Urinary bladder (tissue), 4 donors: ENCODE results near the gene SEC14L6. TPM values are rescaled to one million over a fixed set of nuclear protein-coding genes. Genes with fewer than 3 reads are reported as not detected.

Experiments
- DNase-seq: peaks from one replicate; pipeline ENCODE4 v3.0.0-alpha.2; 2015; ENCODE audit errors: extremely low spot score
- H3K27ac ChIP-seq: one replicate; pipeline ENCODE4 v1.5.1; 2013; ENCODE audit warnings: low read depth, mild to moderate bottlenecking, moderate library complexity
- H3K36me3 ChIP-seq: one replicate; pipeline ENCODE4 v1.6.1; 2013; ENCODE audit warnings: mild to moderate bottlenecking, moderate library complexity; ENCODE audit not compliant: insufficient read depth
- H3K4me1 ChIP-seq: one replicate; pipeline ENCODE4 v1.6.1; 2013; ENCODE audit warnings: mild to moderate bottlenecking, moderate library complexity; ENCODE audit not compliant: insufficient read depth
- H3K4me3 ChIP-seq: one replicate; pipeline ENCODE4 v1.5.1; 2013; ENCODE audit warnings: low read depth, low read length
- WGBS: extraction: QIAGEN DNeasy Blood & Tissue Kit; methylation state at CpG from one replicate; pipeline ENCODE4 v1.1.7; 2013; 5-methylcytosine and 5-hydroxymethylcytosine counted together
- polyA plus RNA-seq: library from polyadenylated mRNA; stranded (reverse); fragments of 200-250 nt; gene quantifications from one replicate; pipeline ENCODE4 v1.2.3, GENCODE V29; 2013
- total RNA-seq: library from RNA; depleted of rRNA; stranded (reverse); fragments of >200 nt; gene quantifications from one replicate; pipeline ENCODE4 v1.2.3, GENCODE V29; 2014
- donor health status: healthy with polysubstance abuse.
- donor health status: healthy.

Gene SEC14L6
- total and polyA plus RNA-seq, 2 donors, result 0.11 to 1.2 TPM

GRCh38 chr22:30488121-30488520 is 58.4 kb downstream of the SEC14L6 start:
- no peak for DNase-seq
- H3K27ac ChIP-seq, result no peak overlapping the region
- no peak overlapping the region for H3K4me3 ChIP-seq
- no peaks in the 10 kb centered on the region for H3K36me3 ChIP-seq
- 71% methylated on average over 7 of the region's 7 CpGs for WGBS
- no peaks in the 10 kb centered on the region for H3K4me1 ChIP-seq

GRCh38 chr22:30486661-30487115 is 59.9 kb downstream of the SEC14L6 start:
- Histone ChIP-seq H3K27ac (no peak overlapping the region), H3K36me3 (no peaks in the 10 kb centered on the region), H3K4me3 (no peak overlapping the region), H3K4me1 (no peaks in the 10 kb centered on the region)
- no peak for DNase-seq
- 70% methylated on average over 8 of the region's 8 CpGs for WGBS

- no peaks in the 10 kb centered on the region for H3K36me3 ChIP-seq
- H3K4me3 ChIP-seq, result no peak overlapping the region
- no peak for DNase-seq
- H3K27ac ChIP-seq, result no peak overlapping the region
- 92% methylated on average over 5 of the region's 5 CpGs for WGBS
- H3K4me1 ChIP-seq, result no peaks in the 10 kb centered on the region
Measured at GRCh38 chr22:30486118-30486517, 60.4 kb downstream of the SEC14L6 start.

GRCh38 chr22:30485362-30485988 is 61.1 kb downstream of the SEC14L6 start:
- WGBS, result 28% methylated on average over 18 of the region's 18 CpGs
- no peaks in the 10 kb centered on the region for H3K36me3 ChIP-seq
- H3K27ac ChIP-seq, result no peak overlapping the region
- no peaks in the 10 kb centered on the region for H3K4me1 ChIP-seq
- no peak for DNase-seq
- H3K4me3 ChIP-seq, result no peak overlapping the region

GRCh38 chr22:30483169-30483568 is 63.4 kb downstream of the SEC14L6 start:
- no peak for DNase-seq
- Histone ChIP-seq H3K4me3 (no peak overlapping the region), H3K27ac (no peak overlapping the region), H3K36me3 (no peaks in the 10 kb centered on the region), H3K4me1 (no peaks in the 10 kb centered on the region)
- WGBS, result 46% methylated on average over 1 of the region's 1 CpG

GRCh38 chr22:30481711-30482110 is 64.8 kb downstream of the SEC14L6 start:
- Histone ChIP-seq H3K36me3 (no peaks in the 10 kb centered on the region), H3K27ac (no peak overlapping the region), H3K4me3 (no peak overlapping the region), H3K4me1 (no peaks in the 10 kb centered on the region)
- WGBS, result 86% methylated on average over 5 of the region's 5 CpGs
- DNase-seq, result no peak

GRCh38 chr22:30479981-30480380 is 66.6 kb downstream of the SEC14L6 start:
- Histone ChIP-seq H3K36me3 (no peaks in the 10 kb centered on the region), H3K4me1 (no peaks in the 10 kb centered on the region), H3K4me3 (no peak overlapping the region), H3K27ac (no peak overlapping the region)
- WGBS, result 39% methylated on average over 2 of the region's 2 CpGs
- DNase-seq, result no peak

- no peak for DNase-seq
- 40% methylated on average over 6 of the region's 6 CpGs for WGBS
- H3K4me3 ChIP-seq, result no peak overlapping the region
- H3K36me3 ChIP-seq, result no peaks in the 10 kb centered on the region
- no peaks in the 10 kb centered on the region for H3K4me1 ChIP-seq
- no peak overlapping the region for H3K27ac ChIP-seq
Measured at GRCh38 chr22:30474683-30475424, 71.7 kb downstream of the SEC14L6 start.

- Histone ChIP-seq H3K27ac (no peak overlapping the region), H3K4me1 (no peaks in the 10 kb centered on the region), H3K4me3 (no peak overlapping the region), H3K36me3 (no peaks in the 10 kb centered on the region)
- WGBS, result 92% methylated on average over 4 of the region's 4 CpGs
- no peak for DNase-seq
Measured at GRCh38 chr22:30474121-30474520, 72.4 kb downstream of the SEC14L6 start.

GRCh38 chr22:30472994-30473720 is 73.4 kb downstream of the SEC14L6 start:
- 67% methylated on average over 4 of the region's 4 CpGs for WGBS
- H3K27ac ChIP-seq, result no peak overlapping the region
- H3K36me3 ChIP-seq, result no peaks in the 10 kb centered on the region
- H3K4me1 ChIP-seq, result no peaks in the 10 kb centered on the region
- no peak for DNase-seq
- no peak overlapping the region for H3K4me3 ChIP-seq

Other genes starting within 250 kb of the SEC14L6 start
- gene TBC1D10A, start 219.8 kb downstream of the SEC14L6 start, total RNA-seq, result 8.4 TPM
- 31.7 TPM for gene TBC1D10A, start 219.8 kb downstream of the SEC14L6 start, polyA plus RNA-seq
- gene SF3A1, start 189.8 kb downstream of the SEC14L6 start, total RNA-seq, result 27.5 TPM
- gene SF3A1, start 189.8 kb downstream of the SEC14L6 start, polyA plus RNA-seq, result 53.6 TPM
- 2.1 TPM for gene CCDC157, start 189.7 kb downstream of the SEC14L6 start, total RNA-seq
- gene CCDC157, start 189.7 kb downstream of the SEC14L6 start, polyA plus RNA-seq, result 2.0 TPM
- 10.7 TPM for gene RNF215, start 159.3 kb downstream of the SEC14L6 start, total RNA-seq
- gene RNF215, start 159.3 kb downstream of the SEC14L6 start, polyA plus RNA-seq, result 18.8 TPM
- gene SEC14L2, start 149.7 kb downstream of the SEC14L6 start, total RNA-seq, result 6.2 TPM
- 11.0 TPM for gene SEC14L2, start 149.7 kb downstream of the SEC14L6 start, polyA plus RNA-seq
- gene MTFP1, start 121.0 kb downstream of the SEC14L6 start, total RNA-seq, result 2.1 TPM
- 7.7 TPM for gene MTFP1, start 121.0 kb downstream of the SEC14L6 start, polyA plus RNA-seq
- gene SEC14L3, start 74.7 kb downstream of the SEC14L6 start, total RNA-seq, result not detected
- not detected for gene SEC14L3, start 74.7 kb downstream of the SEC14L6 start, polyA plus RNA-seq
- gene SEC14L4, start 41.0 kb downstream of the SEC14L6 start, total RNA-seq, result 0.32 TPM
- 0.05 TPM for gene SEC14L4, start 41.0 kb downstream of the SEC14L6 start, polyA plus RNA-seq
- 0.63 TPM for gene GAL3ST1, start 27.9 kb upstream of the SEC14L6 start, total RNA-seq
- gene GAL3ST1, start 27.9 kb upstream of the SEC14L6 start, polyA plus RNA-seq, result 2.7 TPM
- gene PES1, start 45.2 kb upstream of the SEC14L6 start, total RNA-seq, result 29.1 TPM
- 49.1 TPM for gene PES1, start 45.2 kb upstream of the SEC14L6 start, polyA plus RNA-seq
- 7.9 TPM for gene TCN2, start 60.4 kb upstream of the SEC14L6 start, total RNA-seq
- gene TCN2, start 60.4 kb upstream of the SEC14L6 start, polyA plus RNA-seq, result 21.2 TPM
- gene SLC35E4, start 89.0 kb upstream of the SEC14L6 start, total RNA-seq, result 1.6 TPM
- gene SLC35E4, start 89.0 kb upstream of the SEC14L6 start, polyA plus RNA-seq, result 5.3 TPM
- 8.6 TPM for gene DUSP18, start 121.1 kb upstream of the SEC14L6 start, total RNA-seq
- 4.1 TPM for gene DUSP18, start 121.1 kb upstream of the SEC14L6 start, polyA plus RNA-seq
- 5.2 TPM for gene OSBP2, start 148.1 kb upstream of the SEC14L6 start, total RNA-seq
- gene OSBP2, start 148.1 kb upstream of the SEC14L6 start, polyA plus RNA-seq, result 1.5 TPM